Calu3 (cell line): Measurements from ENCODE around the gene UBN1. TPM values are rescaled to one million over a fixed set of nuclear protein-coding genes. Genes with fewer than 3 reads are reported as not detected.

Experiments used
- BruUV-seq: library from RNA; stranded (reverse); fragments of 400-500 nt; replicated peaks from 2 replicates; lab custom pipeline; 2021; lab: Mats Ljungman, UMichigan
- CTCF ChIA-PET: fragments of 300-600 bp; sonication (Branson Sonifier 250); formaldehyde crosslinking; loops from one replicate; lab custom pipeline; 2022; ENCODE audit warnings: antibody characterized with exemption; lab: Charles Lee
- DNase-seq: peaks from one replicate; pipeline ENCODE4 v3.0.0; 2022
- H3K27ac Mint-ChIP-seq: one replicate; pipeline ENCODE4 v1.8.0; 2022; ENCODE audit warnings: mixed read lengths; ENCODE audit not compliant: unreplicated experiment
- H3K27me3 Mint-ChIP-seq: one replicate; pipeline ENCODE4 v1.8.0; 2022; ENCODE audit warnings: mixed read lengths; ENCODE audit not compliant: unreplicated experiment
- H3K36me3 Mint-ChIP-seq: one replicate; pipeline ENCODE4 v1.8.0; 2022; ENCODE audit warnings: mild to moderate bottlenecking, moderate library complexity, mixed read lengths; ENCODE audit not compliant: insufficient read depth, unreplicated experiment
- H3K4me1 Mint-ChIP-seq: one replicate; pipeline ENCODE4 v1.8.0; 2022; ENCODE audit warnings: mild to moderate bottlenecking, low read depth, mixed read lengths; ENCODE audit not compliant: unreplicated experiment
- H3K4me3 Mint-ChIP-seq: one replicate; pipeline ENCODE4 v1.8.0; 2022; ENCODE audit warnings: mild to moderate bottlenecking, low read depth, moderate library complexity, mixed read lengths; ENCODE audit not compliant: unreplicated experiment
- H3K9me3 Mint-ChIP-seq: one replicate; pipeline ENCODE4 v1.8.0; 2022; ENCODE audit warnings: low read depth, mixed read lengths; ENCODE audit not compliant: unreplicated experiment
- intact Hi-C: fragments of 100-400 bp; cut with micrococcal nuclease; formaldehyde crosslinking; loops from one replicate; pipeline ENCODE4 v1.10.0; 2022; ENCODE audit not compliant: unreplicated experiment
- total RNA-seq: library from RNA; stranded (reverse); gene quantifications from 2 replicates; pipeline ENCODE4 v1.2.3, GENCODE V29; 2022
- TF ChIP-seq, protein P1 (sequence below): fragments of 200-600 bp; IDR thresholded peaks from one replicate; pipeline ENCODE4 v1.8.0; 2022; ENCODE audit warnings: antibody characterized with exemption; ENCODE audit not compliant: unreplicated experiment

Gene UBN1
- total RNA-seq, 1 experiment from 2014 or later, result 50.5 TPM

DNA sequence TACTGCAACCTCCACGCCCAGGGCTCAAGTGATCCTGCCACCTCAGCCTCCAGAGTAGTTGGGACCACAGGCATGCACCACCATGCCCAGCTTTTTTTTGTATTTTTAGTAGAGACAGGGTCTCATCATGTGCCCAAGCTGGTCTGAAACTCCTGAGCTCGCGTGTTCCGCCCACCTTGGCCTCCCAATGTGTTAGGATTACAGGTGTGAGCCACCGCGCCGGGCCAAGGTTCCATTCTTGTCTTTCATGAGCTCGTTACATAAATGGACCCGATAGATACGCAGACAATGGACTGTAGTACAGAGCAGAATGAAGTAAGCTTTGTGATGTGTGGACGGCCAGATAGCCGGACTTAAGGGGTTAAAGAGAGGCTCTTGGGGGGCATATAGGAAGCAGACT lies 19.3 kb downstream of the UBN1 start:
- no TSS peak for BruUV-seq
- TF ChIP-seq, protein P1, sequence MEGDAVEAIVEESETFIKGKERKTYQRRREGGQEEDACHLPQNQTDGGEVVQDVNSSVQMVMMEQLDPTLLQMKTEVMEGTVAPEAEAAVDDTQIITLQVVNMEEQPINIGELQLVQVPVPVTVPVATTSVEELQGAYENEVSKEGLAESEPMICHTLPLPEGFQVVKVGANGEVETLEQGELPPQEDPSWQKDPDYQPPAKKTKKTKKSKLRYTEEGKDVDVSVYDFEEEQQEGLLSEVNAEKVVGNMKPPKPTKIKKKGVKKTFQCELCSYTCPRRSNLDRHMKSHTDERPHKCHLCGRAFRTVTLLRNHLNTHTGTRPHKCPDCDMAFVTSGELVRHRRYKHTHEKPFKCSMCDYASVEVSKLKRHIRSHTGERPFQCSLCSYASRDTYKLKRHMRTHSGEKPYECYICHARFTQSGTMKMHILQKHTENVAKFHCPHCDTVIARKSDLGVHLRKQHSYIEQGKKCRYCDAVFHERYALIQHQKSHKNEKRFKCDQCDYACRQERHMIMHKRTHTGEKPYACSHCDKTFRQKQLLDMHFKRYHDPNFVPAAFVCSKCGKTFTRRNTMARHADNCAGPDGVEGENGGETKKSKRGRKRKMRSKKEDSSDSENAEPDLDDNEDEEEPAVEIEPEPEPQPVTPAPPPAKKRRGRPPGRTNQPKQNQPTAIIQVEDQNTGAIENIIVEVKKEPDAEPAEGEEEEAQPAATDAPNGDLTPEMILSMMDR, result no peak
- H3K27ac Mint-ChIP-seq, result no peak overlapping the region
- H3K9me3 Mint-ChIP-seq, result no peaks in the 10 kb centered on the region
- peaks cover 41% of the 10 kb centered on the region for H3K4me1 Mint-ChIP-seq
- CTCF ChIA-PET, result no interaction called here
- intact Hi-C loops, result no loop called here
- no peak overlapping the region for H3K4me3 Mint-ChIP-seq
- H3K27me3 Mint-ChIP-seq, result no peaks in the 10 kb centered on the region
- peaks cover 33% of the 10 kb centered on the region for H3K36me3 Mint-ChIP-seq
- no peak for DNase-seq

DNA sequence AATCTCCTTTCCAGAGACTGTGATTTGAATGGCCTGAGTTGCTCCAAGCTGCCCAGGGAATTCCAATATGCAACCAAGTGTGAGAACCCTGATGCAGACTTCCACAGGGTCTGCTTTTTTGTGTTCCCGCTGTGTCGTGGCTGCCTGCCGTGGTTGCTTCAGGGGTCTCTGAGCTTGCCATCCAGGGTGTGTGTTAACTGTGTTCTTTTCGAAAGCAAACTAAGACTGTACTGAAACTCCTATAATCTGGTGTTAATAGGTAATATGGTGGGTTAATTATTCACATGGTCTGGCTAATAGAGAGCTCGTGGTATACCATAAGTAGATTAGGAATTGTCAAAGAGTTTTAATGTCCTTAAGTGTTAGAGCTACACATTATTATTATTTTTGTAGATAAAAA lies 20.7 kb downstream of the UBN1 start:
- H3K4me3 Mint-ChIP-seq, result peak overlapping the region; percentile 64
- BruUV-seq, result no TSS peak
- TF ChIP-seq, protein P1, result no peak
- no peaks in the 10 kb centered on the region for H3K9me3 Mint-ChIP-seq
- no peaks in the 10 kb centered on the region for H3K27me3 Mint-ChIP-seq
- CTCF ChIA-PET, result interaction anchor here (1.4 to 2.3 kb wide), 2 partner anchors 47 to 68 kb away, joined by 3 to 9 read pairs; no protein-coding TSS in a partner anchor
- no peak for DNase-seq
- peak overlapping the region; percentile 9 for H3K27ac Mint-ChIP-seq
- peaks cover 41% of the 10 kb centered on the region for H3K4me1 Mint-ChIP-seq
- intact Hi-C loops, result loop anchor here (2.0 kb wide), 1 partner anchor 15 kb away; no protein-coding TSS in a partner anchor
- peaks cover 43% of the 10 kb centered on the region for H3K36me3 Mint-ChIP-seq

DNA sequence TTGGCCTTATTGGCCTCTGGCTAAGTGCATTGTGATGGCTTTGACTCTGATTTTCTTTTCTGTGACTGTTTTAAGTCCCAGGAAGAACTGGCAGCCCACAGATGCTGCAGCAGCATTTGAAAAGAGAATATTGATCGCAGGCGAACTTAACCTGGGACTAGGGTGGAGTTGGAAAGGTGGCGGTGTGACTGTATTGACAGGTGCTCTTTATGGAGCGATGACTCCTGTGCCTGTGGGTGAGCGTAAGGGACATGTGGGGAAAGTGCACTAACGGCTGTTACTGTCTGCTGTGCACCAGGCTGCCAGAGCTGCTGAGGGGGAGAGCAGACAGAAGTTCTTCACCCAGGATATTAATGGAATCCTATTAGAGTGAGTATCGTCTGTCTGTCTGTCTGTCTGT lies 21.3 kb downstream of the UBN1 start:
- peaks cover 41% of the 10 kb centered on the region for H3K4me1 Mint-ChIP-seq
- no peaks in the 10 kb centered on the region for H3K9me3 Mint-ChIP-seq
- peak overlapping the region; percentile 64 for H3K4me3 Mint-ChIP-seq
- peak; percentile 34 for DNase-seq
- intact Hi-C loops, result loop anchor here (2.0 kb wide), 1 partner anchor 14 kb away; no protein-coding TSS in a partner anchor
- no peaks in the 10 kb centered on the region for H3K27me3 Mint-ChIP-seq
- H3K36me3 Mint-ChIP-seq, result peaks cover 48% of the 10 kb centered on the region
- CTCF ChIA-PET, result interaction anchor here (1.4 to 2.3 kb wide), 2 partner anchors 47 to 68 kb away, joined by 3 to 9 read pairs; no protein-coding TSS in a partner anchor
- TF ChIP-seq, protein P1, result no peak
- BruUV-seq, result no TSS peak
- peak overlapping the region; percentile 9 for H3K27ac Mint-ChIP-seq

DNA sequence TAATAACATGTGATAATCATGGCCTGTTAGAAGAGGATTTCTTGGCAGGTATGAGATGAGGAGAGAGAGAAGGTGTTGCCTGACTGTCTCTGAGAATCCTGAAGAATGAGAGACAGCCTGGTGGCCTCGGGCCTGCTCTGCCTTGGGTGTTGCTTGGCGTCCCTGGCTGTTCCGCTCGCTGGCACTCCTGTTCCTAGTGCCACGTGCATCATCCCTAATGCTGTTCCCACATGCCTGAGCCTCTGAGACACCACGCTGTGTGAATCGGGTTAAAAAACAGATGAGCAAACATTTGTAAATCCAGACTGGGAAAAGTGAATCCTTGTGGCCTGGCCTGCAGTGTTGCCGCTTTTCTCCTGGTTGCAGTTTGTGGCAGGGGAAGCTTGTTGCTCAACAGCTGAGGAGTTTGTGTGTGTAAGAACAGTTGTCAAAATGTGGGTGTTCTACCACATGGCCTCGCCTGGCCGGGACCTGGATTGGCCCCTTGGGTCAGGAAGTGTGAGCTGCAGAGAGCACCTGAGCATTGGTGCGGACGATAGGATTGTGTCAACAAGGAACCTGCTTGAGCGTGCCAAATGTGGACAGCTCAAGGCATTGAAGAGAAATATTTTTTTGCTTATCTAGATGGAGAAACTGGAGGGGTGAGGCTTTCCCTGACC lies 22.0 kb downstream of the UBN1 start:
- no peaks in the 10 kb centered on the region for H3K27me3 Mint-ChIP-seq
- intact Hi-C loops, result loop anchor here (2.0 kb wide), 1 partner anchor 14 kb away; no protein-coding TSS in a partner anchor
- H3K36me3 Mint-ChIP-seq, result peaks cover 45% of the 10 kb centered on the region
- no peak for DNase-seq
- peak overlapping the region; percentile 9 for H3K27ac Mint-ChIP-seq
- peak overlapping the region; percentile 64 for H3K4me3 Mint-ChIP-seq
- H3K4me1 Mint-ChIP-seq, result peaks cover 41% of the 10 kb centered on the region
- CTCF ChIA-PET, result interaction anchor here (2.3 kb wide), 1 partner anchor 67 kb away, joined by 9 read pairs; no protein-coding TSS in a partner anchor
- BruUV-seq, result no TSS peak
- TF ChIP-seq, protein P1, result no peak
- no peaks in the 10 kb centered on the region for H3K9me3 Mint-ChIP-seq
